GM21515 (cell line): ENCODE data around the gene SORCS2.

Experiments used
- ATAC-seq: cut with Tn5 transposase; IDR thresholded peaks from one replicate; pipeline ENCODE4 v1.9.1; 2021; ENCODE audit not compliant: unreplicated experiment

Gene SORCS2

GRCh38 chr4:7241597-7242125, 49.3 kb downstream of the SORCS2 start:
- no peak for ATAC-seq

DNA sequence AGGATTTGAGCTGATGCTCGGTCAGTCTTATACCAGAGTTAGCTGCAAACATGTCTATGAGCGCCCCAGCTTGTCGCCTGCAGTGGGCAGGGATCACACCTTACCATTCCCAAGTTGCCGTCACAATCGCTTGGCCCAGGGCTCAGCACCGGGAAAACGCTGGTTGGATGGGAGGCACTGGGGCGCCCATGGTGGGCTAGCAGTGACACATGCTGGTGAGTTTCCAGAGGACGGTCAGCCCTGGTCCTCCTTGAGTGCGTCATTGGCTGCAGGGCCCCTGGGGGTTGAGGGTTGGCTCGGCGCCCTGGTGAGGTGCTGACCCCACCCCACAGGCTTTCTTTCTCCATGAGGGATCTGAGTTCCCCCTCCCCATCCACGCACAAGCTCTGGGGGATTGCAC, 50.4 kb downstream of the SORCS2 start:
- ATAC-seq = no peak

GRCh38 chr4:7243609-7244330, 51.4 kb downstream of the SORCS2 start:
- no peak for ATAC-seq

- no peak for ATAC-seq
These were observed 52.0 kb downstream of the SORCS2 start for GRCh38 chr4:7244331-7244665.

DNA sequence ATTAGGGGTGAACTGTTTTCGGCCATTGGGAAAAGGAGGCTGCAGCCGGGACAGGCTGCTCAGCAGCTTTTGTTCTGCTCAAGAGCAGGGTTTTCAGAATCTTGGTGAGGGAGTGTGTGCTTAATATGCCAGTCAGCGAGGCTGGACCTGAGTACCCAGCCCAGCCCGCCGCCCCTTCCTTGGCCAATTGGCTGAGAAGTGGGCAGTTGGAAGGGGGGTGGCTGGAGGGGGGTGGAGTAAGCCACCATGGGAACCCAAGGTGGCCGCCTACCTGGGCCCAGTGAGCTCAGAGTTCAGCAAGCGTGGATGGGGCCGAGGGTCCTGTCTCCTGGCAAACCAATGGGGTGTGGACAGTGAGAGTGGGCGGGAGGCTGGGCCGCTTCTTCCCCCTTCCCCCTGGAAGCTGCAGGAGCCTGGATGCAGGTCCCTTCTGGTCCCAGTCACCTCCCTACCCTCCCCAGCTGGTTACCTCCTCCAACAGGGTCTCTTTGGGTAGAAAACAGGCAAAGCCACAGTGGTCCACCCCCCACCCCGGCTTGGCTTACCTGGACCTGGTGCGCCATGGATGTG, 52.5 kb downstream of the SORCS2 start:
- no peak for ATAC-seq

DNA sequence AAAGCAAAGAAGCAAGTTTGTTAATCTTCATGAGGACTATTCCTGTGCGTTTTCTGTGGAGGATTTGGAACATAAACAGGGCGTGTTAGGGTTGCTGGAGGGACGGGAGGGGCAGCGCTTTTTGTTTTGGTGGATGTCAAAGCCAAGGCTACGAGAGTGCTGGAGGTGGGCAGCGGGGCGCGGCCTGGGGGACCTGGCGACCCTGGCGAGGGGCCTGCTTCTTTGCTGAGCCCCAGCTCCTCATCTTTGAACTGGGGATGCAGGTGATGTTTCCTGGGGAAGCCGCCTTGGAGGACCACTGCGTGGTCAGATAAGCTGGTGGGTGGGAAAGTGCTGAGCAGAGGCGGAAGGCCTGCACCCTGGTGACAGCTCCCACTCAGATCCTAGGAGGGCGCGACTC, 55.2 kb downstream of the SORCS2 start:
- ATAC-seq = no peak

DNA sequence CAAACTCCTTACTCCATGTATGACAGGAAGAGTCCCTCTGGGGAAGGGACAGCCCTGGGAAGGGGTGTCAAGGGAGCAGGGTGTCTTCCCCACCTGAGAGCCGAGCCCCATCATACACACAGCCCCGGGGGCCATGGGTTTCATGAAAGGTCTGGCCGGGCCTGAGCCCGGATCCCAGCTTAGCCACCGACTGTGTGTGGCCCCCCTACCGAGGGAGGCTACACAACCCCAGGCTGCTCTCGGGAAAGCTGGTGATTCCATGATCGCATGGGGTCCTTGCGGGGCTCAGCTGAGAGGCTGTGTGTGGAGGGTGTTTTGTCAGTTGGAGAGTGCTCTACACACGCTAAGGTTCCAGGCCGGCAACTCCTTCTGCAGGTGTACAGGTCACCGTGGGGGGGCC, 55.6 kb downstream of the SORCS2 start:
- ATAC-seq = no peak

GRCh38 chr4:7248857-7249256, 56.5 kb downstream of the SORCS2 start:
- ATAC-seq = no peak

DNA sequence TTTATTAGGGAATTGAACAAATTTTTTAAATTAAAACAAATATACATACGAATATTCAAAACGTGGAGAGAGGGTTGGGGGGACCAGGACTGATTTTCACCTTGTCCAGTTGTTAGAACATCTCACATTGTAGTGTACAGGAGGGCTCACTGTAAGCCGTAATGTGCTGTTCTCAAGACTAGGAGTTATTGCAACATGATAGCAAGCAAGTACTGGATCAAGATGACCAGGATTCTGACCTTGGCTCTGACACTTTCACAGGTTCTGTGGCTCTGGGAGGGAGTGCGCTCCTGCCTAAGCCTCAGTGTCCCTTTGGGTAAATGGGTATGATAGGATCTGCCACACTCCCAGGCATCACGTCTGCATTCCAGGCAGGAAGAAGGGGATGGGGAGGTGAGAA, 59.0 kb downstream of the SORCS2 start:
- no peak for ATAC-seq

DNA sequence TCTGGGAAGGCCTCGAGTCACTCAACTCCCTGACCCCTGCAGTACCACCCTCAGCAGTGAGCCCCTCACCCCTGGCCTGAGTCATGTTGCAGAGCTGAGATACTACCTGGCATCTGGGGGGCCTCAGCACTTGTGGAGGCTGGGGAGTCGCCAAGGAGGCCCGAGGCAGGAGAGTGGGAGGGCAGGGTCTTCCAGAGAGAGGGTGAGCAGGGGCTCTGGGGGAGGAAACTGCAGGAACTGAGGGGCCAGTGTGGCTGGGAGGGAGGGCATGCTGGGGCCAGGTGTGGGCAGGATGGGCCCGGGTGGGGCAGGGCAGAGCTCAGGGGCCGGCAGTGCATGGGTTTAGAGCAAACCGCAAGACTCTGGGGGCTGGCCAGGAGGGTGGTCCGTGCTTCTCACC, 59.7 kb downstream of the SORCS2 start:
- no peak for ATAC-seq

GRCh38 chr4:7252510-7253340, 60.4 kb downstream of the SORCS2 start:
- no peak for ATAC-seq

GRCh38 chr4:7253341-7253700, 61.0 kb downstream of the SORCS2 start:
- no peak for ATAC-seq

DNA sequence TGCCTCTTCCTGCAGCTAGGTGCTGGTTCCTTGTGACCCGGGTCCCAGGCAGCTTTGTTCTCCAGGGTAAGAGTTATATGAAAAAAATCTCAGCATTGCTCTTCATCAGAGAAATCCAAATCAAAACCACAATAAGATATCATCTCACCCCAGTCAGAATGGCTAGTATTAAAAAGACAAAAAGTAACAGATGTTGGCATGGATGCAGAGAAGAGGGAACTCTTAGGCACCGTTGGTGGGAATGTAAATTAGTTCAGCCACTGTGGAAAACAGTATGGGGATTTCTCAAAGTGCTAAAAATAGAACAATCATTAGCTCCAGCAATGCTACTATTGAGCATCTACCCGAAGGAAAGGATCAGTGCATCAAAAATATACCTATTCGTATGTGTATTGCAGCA, 61.5 kb downstream of the SORCS2 start:
- ATAC-seq = no peak

DNA sequence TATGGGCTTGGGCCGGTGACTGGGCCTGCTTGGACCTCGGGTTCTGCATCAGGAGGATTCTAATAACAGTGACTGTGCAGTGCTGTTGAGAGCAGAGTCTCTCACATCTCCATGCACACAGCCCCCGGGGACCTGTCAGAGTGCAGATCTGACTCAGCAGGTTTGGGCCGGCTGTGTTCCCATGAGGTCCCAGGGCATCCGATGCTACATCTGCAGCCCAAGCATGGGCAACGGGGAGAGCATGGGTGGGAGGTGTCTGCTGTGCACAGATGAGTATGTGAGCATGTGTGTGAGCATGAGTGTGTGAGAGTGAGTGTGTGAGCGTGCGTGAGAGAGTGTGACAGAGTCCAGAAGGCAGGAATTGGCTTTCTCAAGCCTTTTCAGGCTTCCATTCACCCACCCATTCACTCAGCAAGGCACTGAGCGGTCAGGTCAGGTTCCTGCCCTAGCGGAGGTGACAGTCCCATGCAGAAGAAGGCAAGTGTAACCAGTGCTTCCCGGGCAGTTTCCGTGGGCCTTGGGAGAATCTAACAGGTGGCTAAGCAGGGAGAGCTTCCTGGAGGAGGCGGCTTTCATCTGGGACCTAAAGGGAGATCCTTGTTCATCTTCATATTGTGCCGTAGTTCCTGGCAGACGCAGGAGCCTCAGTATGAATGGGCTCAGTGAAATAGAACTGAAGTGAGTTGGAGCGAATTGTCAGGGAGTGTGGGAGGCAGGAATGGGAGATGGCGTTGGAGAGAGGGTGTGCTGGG, 62.6 kb downstream of the SORCS2 start:
- peak; percentile 48 for ATAC-seq

- ATAC-seq = no peak
These were observed 63.1 kb downstream of the SORCS2 start for GRCh38 chr4:7255488-7255881.

GRCh38 chr4:7255996-7256395, 63.7 kb downstream of the SORCS2 start:
- ATAC-seq = no peak

DNA sequence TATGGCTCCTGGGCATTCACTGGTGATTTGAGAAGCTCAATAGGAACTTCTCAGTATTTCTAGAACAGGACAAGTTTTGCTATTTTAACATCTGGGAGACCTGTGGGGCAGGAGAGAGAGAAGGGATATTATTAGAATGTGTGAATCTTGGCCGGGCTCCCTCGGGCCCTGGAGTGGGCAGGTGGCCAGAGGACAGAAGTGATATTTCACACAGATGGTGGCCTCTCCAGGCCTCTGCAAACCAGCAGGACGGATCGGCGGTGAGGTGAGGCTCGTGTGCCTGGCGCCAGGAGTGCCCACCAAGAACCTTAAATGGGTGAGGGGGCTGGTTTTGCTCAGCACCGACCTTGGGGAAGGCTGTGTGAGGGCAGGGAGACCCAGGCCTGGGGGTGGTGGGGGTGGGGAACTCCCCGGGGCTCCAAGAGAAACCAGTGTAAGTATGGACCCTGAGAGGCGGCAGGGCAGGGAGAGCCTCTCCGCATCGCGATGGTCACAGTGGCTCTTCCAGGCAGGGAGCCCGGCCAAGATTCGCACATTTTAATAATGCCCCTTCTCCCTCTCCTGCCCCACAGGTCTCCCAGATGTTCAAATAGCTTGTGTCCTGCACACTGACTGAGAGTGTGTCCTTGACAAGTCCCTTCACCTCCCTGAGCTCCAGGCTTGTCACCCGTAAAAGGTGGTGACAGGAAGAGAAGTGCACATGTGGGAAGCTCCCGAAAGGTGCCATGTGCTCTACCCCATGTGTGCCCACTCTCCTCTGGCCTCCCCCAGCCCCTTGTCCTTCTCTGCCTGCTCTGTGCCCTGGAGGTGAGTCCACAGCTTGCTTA, 64.9 kb downstream of the SORCS2 start:
- no peak for ATAC-seq

- ATAC-seq = no peak
These were observed 66.7 kb downstream of the SORCS2 start for GRCh38 chr4:7259039-7259438.

DNA sequence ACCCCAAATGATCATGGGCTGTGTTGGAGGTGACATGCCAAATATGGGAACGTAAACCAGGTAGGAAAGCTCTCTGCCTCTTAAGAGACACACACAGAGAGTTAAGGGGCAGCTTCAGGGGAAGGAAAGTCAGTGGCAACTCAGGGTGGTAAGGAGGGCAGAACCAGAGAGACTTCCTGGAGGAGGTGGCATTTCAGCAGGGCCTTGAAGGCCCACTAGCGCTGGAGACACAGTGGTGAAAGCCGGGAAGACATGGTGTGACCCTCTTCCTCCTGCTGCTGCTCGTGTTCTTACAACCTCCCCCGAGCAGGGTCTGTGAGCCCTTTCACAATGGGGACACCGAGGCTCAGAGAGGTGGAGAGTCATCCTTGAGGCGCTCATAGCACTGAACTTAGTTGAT, 68.2 kb downstream of the SORCS2 start:
- ATAC-seq = no peak

GRCh38 chr4:7261087-7261486, 68.7 kb downstream of the SORCS2 start:
- no peak for ATAC-seq

- ATAC-seq = no peak
These were observed 69.2 kb downstream of the SORCS2 start for GRCh38 chr4:7261536-7261935.
